Smooth muscle cell (in vitro differentiated cells): ENCODE data around the gene ZBTB7B. TPM values are rescaled to one million over a fixed set of nuclear protein-coding genes. Genes with fewer than 3 reads are reported as not detected.
A peak's percentile ranks its signal among the peaks of the same experiment; 100 is the strongest.

Experiments
- DNase-seq: peaks from one replicate; lab custom pipeline; 2025; ENCODE audit not compliant: unreplicated experiment; lab: John Stamatoyannopoulos, UW
- H2AFZ ChIP-seq: fragments of 200-600 bp; sonication (generic); 2 replicates; pipeline ENCODE4 v1.6.0; 2016; ENCODE audit warnings: antibody characterized with exemption, low read depth, mild to moderate bottlenecking
- H3F3A ChIP-seq: fragments of 200-600 bp; sonication (generic); 2 replicates; pipeline ENCODE4 v1.6.0; 2017; ENCODE audit warnings: antibody characterized with exemption, low read depth
- H3K27ac ChIP-seq: fragments of 200-600 bp; sonication (generic); 2 replicates; pipeline ENCODE4 v1.5.1; 2016; ENCODE audit warnings: low read depth, mild to moderate bottlenecking
- H3K27me3 ChIP-seq: fragments of 200-600 bp; sonication (generic); 2 replicates; pipeline ENCODE4 v1.6.1; 2016; ENCODE audit warnings: low read depth, mild to moderate bottlenecking
- H3K36me3 ChIP-seq: fragments of 200-600 bp; sonication (generic); 2 replicates; pipeline ENCODE4 v1.5.1; 2016; ENCODE audit warnings: low read depth
- H3K4me1 ChIP-seq: fragments of 200-600 bp; sonication (generic); 2 replicates; pipeline ENCODE4 v1.5.1; 2016; ENCODE audit warnings: low read depth
- H3K4me2 ChIP-seq: fragments of 200-600 bp; sonication (generic); 2 replicates; pipeline ENCODE4 v1.6.0; 2016; ENCODE audit warnings: mild to moderate bottlenecking
- H3K4me3 ChIP-seq: fragments of 200-600 bp; sonication (generic); 2 replicates; pipeline ENCODE4 v1.5.1; 2016; ENCODE audit warnings: mild to moderate bottlenecking
- H3K79me2 ChIP-seq: fragments of 200-600 bp; sonication (generic); 2 replicates; pipeline ENCODE4 v1.6.0; 2016; ENCODE audit warnings: low read depth, mild to moderate bottlenecking
- H3K9ac ChIP-seq: fragments of 200-600 bp; sonication (generic); 2 replicates; pipeline ENCODE4 v1.6.0; 2016; ENCODE audit warnings: low read depth
- H3K9me3 ChIP-seq: fragments of 200-600 bp; sonication (generic); replicated peaks from 2 replicates; pipeline ENCODE4 v1.5.1; 2016; ENCODE audit warnings: low read depth
- H4K20me1 ChIP-seq: fragments of 200-600 bp; sonication (generic); 2 replicates; pipeline ENCODE4 v1.6.0; 2016; ENCODE audit warnings: low read depth
- CTCF ChIP-seq: fragments of 200-600 bp; sonication (generic); IDR thresholded peaks from 2 replicates; pipeline ENCODE4 v1.5.1; 2017; ENCODE audit warnings: borderline replicate concordance, mild to moderate bottlenecking, antibody characterized with exemption; ENCODE audit not compliant: insufficient read depth, poor library complexity, severe bottlenecking
- WGBS: methylation state at CpG from one replicate; pipeline ENCODE4 v1.1.7; 2016; ENCODE audit warnings: low lambda C conversion rate; 5-methylcytosine and 5-hydroxymethylcytosine counted together
- polyA plus RNA-seq: library from polyadenylated mRNA; unstranded; fragments of >200 nt; fragmentation: Nextera tagmentation; extraction: Ambion mirVana; gene quantifications from 2 replicates; pipeline ENCODE4 v1.2.1, GENCODE V29; 2016
- total RNA-seq: library from RNA; depleted of rRNA; stranded (reverse); fragments of >200 nt; gene quantifications from 2 replicates; pipeline ENCODE4 v1.2.3, GENCODE V29; 2014

The ZBTB7B gene
- total and polyA plus RNA-seq, 2 experiments from 2014 or later, result 7.5 to 15.5 TPM

- peaks cover 23% of the 10 kb centered on the region for H3K4me1 ChIP-seq
- H3K4me3 ChIP-seq, result peak overlapping the region; percentile 73
- no peaks in the 10 kb centered on the region for H3K27me3 ChIP-seq
- peaks cover 41% of the 10 kb centered on the region for H3K79me2 ChIP-seq
- peaks cover 10% of the 10 kb centered on the region for H3F3A ChIP-seq
- H3K4me2 ChIP-seq, result peak overlapping the region; percentile 84
- no peak for TF ChIP-seq CTCF
- peak overlapping the region; percentile 74 for H3K9ac ChIP-seq
- DNase-seq, result no peak
- H3K9me3 ChIP-seq, result no peaks in the 10 kb centered on the region
- H4K20me1 ChIP-seq, result peaks cover 30% of the 10 kb centered on the region
- H3K36me3 ChIP-seq, result no peaks in the 10 kb centered on the region
- H2AFZ ChIP-seq, result peak overlapping the region; percentile 50
- WGBS, result 0% methylated on average over 19 of the region's 34 CpGs
- peak overlapping the region; percentile 45 for H3K27ac ChIP-seq
Observed at GRCh38 chr1:155003766-155004351, 1.3 kb downstream of the ZBTB7B start.

- no peaks in the 10 kb centered on the region for H3K27me3 ChIP-seq
- no peaks in the 10 kb centered on the region for H3K9me3 ChIP-seq
- H3K4me1 ChIP-seq, result peaks cover 28% of the 10 kb centered on the region
- H3K9ac ChIP-seq, result peak overlapping the region; percentile 74
- H3K79me2 ChIP-seq, result peaks cover 46% of the 10 kb centered on the region
- H3K4me3 ChIP-seq, result peak overlapping the region; percentile 73
- peak overlapping the region; percentile 84 for H3K4me2 ChIP-seq
- H2AFZ ChIP-seq, result peak overlapping the region; percentile 50
- DNase-seq, result no peak
- H3F3A ChIP-seq, result peaks cover 10% of the 10 kb centered on the region
- no peak for TF ChIP-seq CTCF
- no peaks in the 10 kb centered on the region for H3K36me3 ChIP-seq
- WGBS, result 47% methylated on average over 5 of the region's 5 CpGs
- peaks cover 36% of the 10 kb centered on the region for H4K20me1 ChIP-seq
- peak overlapping the region; percentile 44 for H3K27ac ChIP-seq
Observed at GRCh38 chr1:155004352-155005075, 1.9 kb downstream of the ZBTB7B start.

GRCh38 chr1:155005076-155006011 lies 2.7 kb downstream of the ZBTB7B start:
- Histone ChIP-seq H3K9me3 (no peaks in the 10 kb centered on the region), H3K9ac (no peak overlapping the region), H3K36me3 (no peaks in the 10 kb centered on the region), H3K27me3 (no peaks in the 10 kb centered on the region), H3K4me1 (peaks cover 20% of the 10 kb centered on the region), H3K4me2 (no peak overlapping the region), H3K4me3 (no peak overlapping the region), H2AFZ (no peak overlapping the region), H3F3A (peaks cover 6% of the 10 kb centered on the region), H4K20me1 (peaks cover 44% of the 10 kb centered on the region), H3K27ac (no peak overlapping the region), H3K79me2 (peaks cover 49% of the 10 kb centered on the region)
- WGBS, result 94% methylated on average over 12 of the region's 17 CpGs
- no peak for TF ChIP-seq CTCF
- no peak for DNase-seq
